ENCODE data around the gene AUTS2. TPM values are rescaled to one million over a fixed set of nuclear protein-coding genes. Genes with fewer than 3 reads are reported as not detected.

Gene AUTS2
- total RNA-seq, 2 experiments from 2014 or later = 4.0 to 4.7 TPM

- POLR2A ChIA-PET = no interaction called here
- H3K4me3 Mint-ChIP-seq = no peak overlapping the region
- intact Hi-C loops (cut with micrococcal nuclease) = no loop called here
Observed at GRCh38 chr7:69591805-69592204, 6.5 kb upstream of the AUTS2 start.

GRCh38 chr7:69593511-69593910, 4.8 kb upstream of the AUTS2 start:
- no peak for DNase-seq
- Mint-ChIP-seq H3K4me1 (ENCODE audit: low read depth) (peaks cover 2% of the 10 kb centered on the region), H3K36me3 (no peaks in the 10 kb centered on the region), H3K27me3 (peaks cover 13% of the 10 kb centered on the region), H3K4me3 (no peak overlapping the region), H3K27ac (no peak overlapping the region), H3K9me3 (peaks cover 3% of the 10 kb centered on the region)
- intact Hi-C loops (cut with micrococcal nuclease) = no loop called here
- ChIA-PET CTCF (no interaction called here), POLR2A (no interaction called here)

More at GRCh38 chr7:69591805-69592204, 6.5 kb upstream of the AUTS2 start:
- DNase-seq = no peak
- no peak overlapping the region for H3K27ac Mint-ChIP-seq
- H3K27me3 Mint-ChIP-seq = peaks cover 9% of the 10 kb centered on the region
- CTCF ChIA-PET = no interaction called here
- peaks cover under 1% of the 10 kb centered on the region for H3K4me1 Mint-ChIP-seq (ENCODE audit: low read depth)
- peaks cover 3% of the 10 kb centered on the region for H3K9me3 Mint-ChIP-seq
- H3K36me3 Mint-ChIP-seq = no peaks in the 10 kb centered on the region

GRCh38 chr7:69595415-69595814, 2.9 kb upstream of the AUTS2 start:
- H3K27ac Mint-ChIP-seq = no peak overlapping the region
- POLR2A ChIA-PET = no interaction called here
- H3K4me1 Mint-ChIP-seq (ENCODE audit: low read depth) = peaks cover 12% of the 10 kb centered on the region
- H3K4me3 Mint-ChIP-seq = no peak overlapping the region
- no peaks in the 10 kb centered on the region for H3K36me3 Mint-ChIP-seq
- CTCF ChIA-PET = no interaction called here
- peaks cover 22% of the 10 kb centered on the region for H3K27me3 Mint-ChIP-seq
- no peak for DNase-seq
- intact Hi-C loops (cut with micrococcal nuclease) = no loop called here
- H3K9me3 Mint-ChIP-seq = peaks cover 3% of the 10 kb centered on the region

- H3K36me3 Mint-ChIP-seq = no peaks in the 10 kb centered on the region
- intact Hi-C loops (cut with micrococcal nuclease) = no loop called here
- ChIA-PET POLR2A (no interaction called here), CTCF (no interaction called here)
- no peak for DNase-seq
- H3K27ac Mint-ChIP-seq = no peak overlapping the region
- peaks cover 22% of the 10 kb centered on the region for H3K27me3 Mint-ChIP-seq
- peaks cover 12% of the 10 kb centered on the region for H3K4me1 Mint-ChIP-seq (ENCODE audit: low read depth)
- no peaks in the 10 kb centered on the region for H3K9me3 Mint-ChIP-seq
- H3K4me3 Mint-ChIP-seq = no peak overlapping the region
Observed at GRCh38 chr7:69596056-69596455, 2.2 kb upstream of the AUTS2 start.

GRCh38 chr7:69596723-69597277, 1.5 kb upstream of the AUTS2 start:
- Mint-ChIP-seq H3K27ac (no peak overlapping the region), H3K9me3 (no peaks in the 10 kb centered on the region), H3K36me3 (no peaks in the 10 kb centered on the region), H3K4me3 (peak overlapping the region; percentile 57), H3K4me1 (ENCODE audit: low read depth) (peaks cover 12% of the 10 kb centered on the region), H3K27me3 (peaks cover 22% of the 10 kb centered on the region)
- ChIA-PET POLR2A (no interaction called here), CTCF (no interaction called here)
- intact Hi-C loops (cut with micrococcal nuclease) = no loop called here
- DNase-seq = no peak

- peak; percentile 8 for DNase-seq
- Mint-ChIP-seq H3K4me3 (peak overlapping the region; percentile 57), H3K27me3 (peaks cover 22% of the 10 kb centered on the region), H3K36me3 (no peaks in the 10 kb centered on the region), H3K9me3 (no peaks in the 10 kb centered on the region), H3K27ac (no peak overlapping the region), H3K4me1 (ENCODE audit: low read depth) (peaks cover 12% of the 10 kb centered on the region)
- ChIA-PET POLR2A (no interaction called here), CTCF (no interaction called here)
- intact Hi-C loops (cut with micrococcal nuclease) = no loop called here
Observed at GRCh38 chr7:69597278-69598076, 798 bp upstream of the AUTS2 start.

DNA sequence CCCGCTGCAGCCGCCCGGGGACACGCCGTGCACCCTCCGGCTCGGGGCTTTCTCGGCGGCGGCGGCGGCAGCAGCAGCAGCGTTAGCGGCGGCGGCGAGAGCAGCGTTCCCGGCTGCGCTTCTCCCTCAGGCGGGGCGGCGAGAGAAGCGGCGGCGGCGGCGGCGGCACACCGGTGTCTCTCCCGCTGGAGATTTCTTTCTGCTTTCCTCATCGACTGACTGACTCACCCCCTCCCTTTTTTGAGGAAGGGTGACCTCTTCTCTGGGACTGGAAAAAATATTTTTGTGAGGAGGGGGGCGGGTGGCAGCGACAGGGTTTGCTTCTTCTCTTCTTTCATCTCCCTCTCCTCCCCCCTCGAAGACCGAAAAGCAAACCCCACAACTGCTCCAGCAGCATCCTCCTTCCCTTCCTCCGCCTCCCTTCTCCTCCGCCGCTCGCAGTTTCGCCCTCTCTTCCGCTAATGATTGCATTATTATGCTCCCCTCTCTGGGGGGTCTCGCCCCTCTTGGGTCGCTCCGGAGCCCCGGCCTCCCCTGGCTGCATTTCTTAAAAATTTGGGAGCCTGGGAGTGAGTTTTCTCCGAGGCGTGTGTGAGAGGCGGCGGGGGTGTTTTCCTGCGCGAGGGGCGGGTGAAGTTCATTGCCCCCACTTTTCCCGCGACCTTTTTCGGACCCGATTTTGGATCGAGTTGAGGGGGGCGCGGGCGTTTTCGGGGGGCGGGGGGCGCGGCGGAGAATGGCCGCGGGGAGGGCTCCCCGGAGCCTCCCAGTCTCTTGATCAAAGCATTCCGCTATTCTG, 411 bp downstream of the AUTS2 start:
- Mint-ChIP-seq H3K4me3 (peak overlapping the region; percentile 73), H3K27ac (no peak overlapping the region), H3K36me3 (no peaks in the 10 kb centered on the region), H3K4me1 (ENCODE audit: low read depth) (peaks cover 12% of the 10 kb centered on the region), H3K9me3 (no peaks in the 10 kb centered on the region), H3K27me3 (peaks cover 22% of the 10 kb centered on the region)
- ChIA-PET POLR2A (no interaction called here), CTCF (no interaction called here)
- DNase-seq = no peak
- intact Hi-C loops (cut with micrococcal nuclease) = no loop called here

DNA sequence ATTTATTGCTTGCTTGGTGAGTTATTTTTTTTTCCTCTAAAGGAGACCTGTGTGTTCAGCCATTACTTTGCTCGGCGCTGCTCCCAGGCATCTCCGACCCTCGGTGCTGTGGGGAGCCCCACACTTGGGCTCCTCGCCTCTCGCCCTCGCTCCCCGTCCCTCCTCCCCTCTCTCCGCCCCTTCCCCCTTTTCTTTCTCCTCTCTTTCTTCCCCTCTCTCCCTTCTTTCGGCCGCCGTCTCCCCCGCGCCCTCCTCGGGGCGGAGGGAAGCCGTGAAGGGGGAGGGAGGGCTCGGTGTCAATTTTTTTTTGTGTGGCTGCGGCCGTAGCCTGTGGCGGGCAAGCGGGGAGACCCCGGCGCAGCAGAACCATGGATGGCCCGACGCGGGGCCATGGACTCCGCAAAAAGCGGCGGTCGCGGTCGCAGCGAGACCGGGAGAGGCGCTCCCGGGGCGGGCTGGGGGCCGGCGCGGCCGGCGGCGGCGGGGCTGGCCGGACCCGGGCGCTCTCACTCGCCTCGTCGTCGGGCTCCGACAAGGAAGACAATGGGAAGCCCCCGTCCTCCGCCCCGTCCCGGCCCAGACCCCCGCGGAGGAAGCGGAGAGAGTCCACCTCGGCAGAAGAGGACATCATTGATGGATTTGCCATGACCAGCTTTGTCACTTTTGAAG, 1.1 kb downstream of the AUTS2 start:
- Mint-ChIP-seq H3K27ac (no peak overlapping the region), H3K9me3 (no peaks in the 10 kb centered on the region), H3K27me3 (peaks cover 22% of the 10 kb centered on the region), H3K36me3 (no peaks in the 10 kb centered on the region), H3K4me1 (ENCODE audit: low read depth) (peaks cover 12% of the 10 kb centered on the region), H3K4me3 (peak overlapping the region; percentile 70)
- no peak for DNase-seq
- intact Hi-C loops (cut with micrococcal nuclease) = no loop called here
- ChIA-PET CTCF (no interaction called here), POLR2A (no interaction called here)

GRCh38 chr7:69599955-69600709, 1.9 kb downstream of the AUTS2 start:
- POLR2A ChIA-PET = no interaction called here
- intact Hi-C loops (cut with micrococcal nuclease) = no loop called here
- no peaks in the 10 kb centered on the region for H3K36me3 Mint-ChIP-seq
- H3K27me3 Mint-ChIP-seq = peaks cover 22% of the 10 kb centered on the region
- H3K4me1 Mint-ChIP-seq (ENCODE audit: low read depth) = peaks cover 12% of the 10 kb centered on the region
- no peaks in the 10 kb centered on the region for H3K9me3 Mint-ChIP-seq
- DNase-seq = no peak
- H3K4me3 Mint-ChIP-seq = no peak overlapping the region
- CTCF ChIA-PET = no interaction called here
- no peak overlapping the region for H3K27ac Mint-ChIP-seq

DNA sequence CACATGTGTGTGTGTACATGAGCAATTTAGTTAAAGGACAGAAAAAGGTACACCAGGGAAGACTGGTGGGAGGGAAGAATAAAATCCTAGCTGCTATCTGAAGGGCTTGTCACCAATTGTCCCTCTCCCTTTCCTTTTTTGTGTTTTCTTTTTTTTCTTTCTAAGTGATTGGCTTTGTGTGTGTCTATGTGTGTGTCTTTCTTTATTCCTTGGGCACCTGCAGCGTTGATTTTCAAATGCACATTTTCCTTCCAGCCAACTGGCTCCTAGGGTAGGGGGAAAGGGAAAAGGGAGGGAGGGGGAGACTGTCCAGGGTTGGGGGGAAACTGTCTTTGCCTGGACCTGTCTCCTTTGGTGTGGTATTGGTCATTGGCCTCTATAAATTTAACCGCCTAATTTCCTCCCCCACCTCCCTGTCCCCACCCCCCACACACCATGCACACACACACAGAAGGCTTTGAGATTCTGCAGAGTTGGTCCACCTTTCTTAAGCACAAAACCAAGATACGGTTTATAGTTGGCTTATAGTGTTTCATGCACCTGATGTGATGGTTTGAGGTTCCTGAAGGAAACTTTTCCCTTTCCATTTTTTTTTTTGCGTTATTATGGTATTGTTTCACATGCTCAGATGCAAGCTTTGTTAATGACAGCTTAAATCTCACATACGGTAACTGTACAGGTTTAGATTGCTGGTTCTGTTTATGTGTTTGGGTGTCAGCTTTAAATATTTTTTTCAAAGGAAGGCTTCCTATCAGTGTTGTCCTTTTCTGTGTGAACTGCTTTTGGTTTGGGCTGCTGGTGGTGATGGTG, 2.6 kb downstream of the AUTS2 start:
- Mint-ChIP-seq H3K4me1 (ENCODE audit: low read depth) (peaks cover 12% of the 10 kb centered on the region), H3K27ac (no peak overlapping the region), H3K4me3 (no peak overlapping the region), H3K9me3 (no peaks in the 10 kb centered on the region), H3K27me3 (peaks cover 21% of the 10 kb centered on the region), H3K36me3 (no peaks in the 10 kb centered on the region)
- intact Hi-C loops (cut with micrococcal nuclease) = no loop called here
- POLR2A ChIA-PET = no interaction called here
- CTCF ChIA-PET = no interaction called here
- DNase-seq = no peak

DNA sequence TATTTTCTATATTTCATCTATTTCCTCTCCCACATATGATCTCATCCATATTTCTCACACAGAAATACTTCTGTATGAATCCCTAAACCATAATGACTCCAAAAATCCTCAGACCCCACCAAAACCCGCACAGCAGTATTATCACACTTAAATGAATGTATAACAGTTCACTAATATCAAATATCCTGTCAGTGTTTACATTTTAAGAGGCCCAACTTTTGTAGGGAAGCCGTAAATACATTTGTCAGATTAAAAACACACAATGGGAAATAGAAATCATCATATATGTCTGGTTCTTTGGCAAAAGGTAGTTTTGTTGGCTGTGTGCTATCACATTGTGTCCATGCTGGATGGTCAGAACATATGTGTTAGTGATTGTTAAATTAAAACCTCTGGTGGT, 4.2 kb downstream of the AUTS2 start:
- Mint-ChIP-seq H3K27ac (no peak overlapping the region), H3K36me3 (no peaks in the 10 kb centered on the region), H3K27me3 (peaks cover 9% of the 10 kb centered on the region), H3K4me3 (no peak overlapping the region), H3K9me3 (no peaks in the 10 kb centered on the region), H3K4me1 (ENCODE audit: low read depth) (peaks cover 10% of the 10 kb centered on the region)
- no peak for DNase-seq
- intact Hi-C loops (cut with micrococcal nuclease) = no loop called here
- ChIA-PET CTCF (no interaction called here), POLR2A (no interaction called here)
